ENCODE measurements around the gene ITIH5.

- TF ChIP-seq CTCF (IDR thresholded peaks at IDR 0.05; ENCODE audit: low read length) = no peak
- TF ChIP-seq EZH2 (optimal IDR thresholded peaks at IDR 0.05; ENCODE audit: low read depth, low read length) = no peak
These were observed 19.8 kb upstream of the ITIH5 start for GRCh38 chr10:7686351-7687171.

Data from MM.1S (cell line).